DMS114 treated with DMSO at 0.1 percent for 48 hours (cell line): ENCODE measurements around the gene MAN2A1.
A peak's percentile ranks its signal among the peaks of the same experiment; 100 is the strongest.

Source experiments
- DNase-seq: peaks from one replicate; lab custom pipeline; 2025; ENCODE audit not compliant: unreplicated experiment; lab: John Stamatoyannopoulos, UW

The MAN2A1 gene

DNA sequence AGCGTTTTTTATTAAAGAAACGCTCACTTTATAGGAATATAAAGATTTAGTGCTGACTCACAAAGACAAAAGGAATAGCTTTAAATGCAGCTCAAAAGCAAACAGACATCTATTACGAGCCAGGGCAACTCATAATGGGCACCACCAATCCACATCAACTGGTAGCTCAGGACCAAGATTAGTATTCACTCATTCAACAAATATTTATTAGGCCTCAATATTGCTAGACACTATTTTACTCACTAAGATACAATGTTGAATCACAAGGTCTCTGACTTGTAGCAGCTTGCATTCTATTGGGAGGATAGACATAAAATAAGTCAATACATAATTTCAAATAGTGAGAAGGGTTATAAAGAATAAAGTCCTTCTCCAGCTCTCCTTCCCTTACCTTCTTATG is 8.0 kb upstream of the MAN2A1 start:
- DNase-seq, result no peak

GRCh38 chr5:109682383-109682782 is 7.3 kb upstream of the MAN2A1 start:
- DNase-seq, result no peak

- DNase-seq, result no peak
These were observed 3.8 kb upstream of the MAN2A1 start for GRCh38 chr5:109685916-109686315.

- DNase-seq, result peak; percentile 39
These were observed 1.1 kb upstream of the MAN2A1 start for GRCh38 chr5:109688630-109688969.

DNA sequence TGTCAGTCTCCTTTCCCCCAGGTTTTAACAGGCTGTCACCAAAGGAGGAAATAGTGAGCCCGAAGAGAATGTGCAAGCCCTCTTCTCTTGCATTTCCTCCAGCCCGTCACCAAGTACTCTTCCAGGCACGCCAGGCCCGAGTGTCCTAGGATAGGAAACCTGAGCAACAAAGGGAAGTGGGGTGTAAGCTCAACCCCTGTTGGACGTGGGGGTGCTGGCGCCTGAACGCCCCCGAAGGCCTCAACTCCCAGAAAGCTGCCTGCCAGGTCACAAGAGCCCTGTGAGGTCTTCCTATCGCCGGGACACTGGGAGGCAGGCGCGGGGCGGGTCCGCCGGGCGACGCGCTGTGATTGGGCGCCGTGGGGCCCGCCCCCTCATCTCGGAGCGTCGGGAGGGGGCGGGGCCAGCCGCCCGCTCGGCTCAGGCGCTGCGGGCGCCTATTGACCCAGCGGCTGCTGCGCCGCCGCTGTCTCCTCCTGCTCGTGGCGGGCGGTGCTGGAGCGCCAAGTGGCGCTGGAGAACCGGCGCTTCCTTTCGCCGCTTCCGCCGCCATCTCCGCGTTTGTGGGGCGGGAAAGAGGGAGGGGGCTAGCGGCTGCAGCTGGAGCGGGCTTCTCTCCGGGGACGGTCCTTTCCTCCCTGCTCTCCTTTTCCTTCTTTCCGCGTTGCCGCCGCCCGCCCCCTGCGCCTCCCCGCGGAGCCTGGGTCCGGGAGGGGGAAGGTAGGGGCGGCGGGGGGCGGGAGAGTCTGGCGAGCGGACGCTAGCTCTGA is 572 bp upstream of the MAN2A1 start:
- DNase-seq, result peak; percentile 76

GRCh38 chr5:109690242-109690974 is 681 bp downstream of the MAN2A1 start:
- no peak for DNase-seq

DNA sequence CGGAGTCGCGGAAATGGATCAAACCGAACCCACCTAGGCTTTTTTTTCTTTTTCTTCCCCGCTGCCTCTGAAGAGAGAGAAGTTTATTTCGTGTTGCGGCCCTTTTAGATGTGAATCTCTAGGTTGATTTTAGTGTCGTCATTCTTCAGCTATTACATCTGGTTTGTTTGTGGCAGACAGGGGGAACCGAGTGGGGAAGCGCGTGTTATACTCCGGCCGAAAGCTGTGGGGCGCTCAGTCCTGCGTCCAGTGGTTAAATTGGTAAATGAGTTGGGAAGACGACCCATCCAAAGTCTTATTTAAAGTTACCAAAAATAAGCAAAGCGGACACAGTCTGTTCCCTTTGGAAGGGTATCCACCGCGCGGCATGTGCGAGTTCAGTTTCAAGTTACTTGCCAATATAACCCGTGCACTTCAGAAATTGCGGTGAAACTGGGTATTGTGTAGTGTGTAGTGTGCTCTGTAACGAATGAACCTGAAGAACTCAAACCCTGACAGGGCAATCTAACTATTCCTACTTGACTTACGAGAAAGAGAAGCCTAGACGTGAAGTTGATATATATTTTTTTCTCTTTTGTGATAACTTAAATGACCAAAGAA is 1.3 kb downstream of the MAN2A1 start:
- DNase-seq, result peak; percentile 60

DNA sequence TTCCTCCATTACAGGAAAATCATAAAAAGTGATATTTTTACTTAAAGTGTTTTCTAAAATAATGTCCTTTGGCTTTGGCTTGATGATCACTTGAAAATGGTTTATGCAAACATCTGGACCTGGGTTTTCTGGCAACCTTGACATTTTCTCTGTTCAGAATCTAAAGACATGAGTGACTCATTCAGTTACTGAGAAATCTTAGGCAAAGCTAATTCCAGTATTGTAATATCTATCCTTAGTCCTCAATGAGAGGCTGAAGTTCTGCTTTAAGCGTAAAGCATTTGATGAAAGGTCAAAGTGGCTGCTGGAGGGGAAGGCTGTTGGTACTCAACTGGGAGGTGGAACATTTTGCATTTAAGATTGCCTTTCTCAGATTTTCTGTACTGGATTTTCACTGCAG is 2.3 kb downstream of the MAN2A1 start:
- DNase-seq, result no peak

GRCh38 chr5:109692852-109693251 is 3.1 kb downstream of the MAN2A1 start:
- DNase-seq, result no peak

- no peak for DNase-seq
These were observed 4.0 kb downstream of the MAN2A1 start for GRCh38 chr5:109693535-109694400.

GRCh38 chr5:109694451-109694891 is 4.7 kb downstream of the MAN2A1 start:
- DNase-seq, result no peak

GRCh38 chr5:109695005-109695926 is 5.5 kb downstream of the MAN2A1 start:
- no peak for DNase-seq

DNA sequence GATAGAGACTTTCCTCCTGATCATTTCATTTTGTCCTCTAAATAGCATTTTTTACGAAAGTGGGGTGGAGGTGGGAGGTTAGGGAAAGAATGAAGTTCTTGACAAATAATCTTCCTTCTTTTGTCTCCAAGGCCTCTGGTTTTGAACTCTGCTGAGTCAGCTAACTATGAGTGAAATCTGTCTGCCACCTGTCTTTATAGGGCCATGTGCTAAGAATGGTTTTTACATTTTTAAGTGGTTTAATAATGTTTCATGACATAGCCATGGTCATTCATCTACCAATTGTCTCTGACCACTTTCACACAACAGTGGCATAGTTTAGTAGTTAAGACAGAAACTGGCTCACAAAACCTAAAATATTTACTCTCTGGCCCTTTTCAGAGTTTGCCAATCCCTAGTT is 7.6 kb downstream of the MAN2A1 start:
- DNase-seq, result no peak

DNA sequence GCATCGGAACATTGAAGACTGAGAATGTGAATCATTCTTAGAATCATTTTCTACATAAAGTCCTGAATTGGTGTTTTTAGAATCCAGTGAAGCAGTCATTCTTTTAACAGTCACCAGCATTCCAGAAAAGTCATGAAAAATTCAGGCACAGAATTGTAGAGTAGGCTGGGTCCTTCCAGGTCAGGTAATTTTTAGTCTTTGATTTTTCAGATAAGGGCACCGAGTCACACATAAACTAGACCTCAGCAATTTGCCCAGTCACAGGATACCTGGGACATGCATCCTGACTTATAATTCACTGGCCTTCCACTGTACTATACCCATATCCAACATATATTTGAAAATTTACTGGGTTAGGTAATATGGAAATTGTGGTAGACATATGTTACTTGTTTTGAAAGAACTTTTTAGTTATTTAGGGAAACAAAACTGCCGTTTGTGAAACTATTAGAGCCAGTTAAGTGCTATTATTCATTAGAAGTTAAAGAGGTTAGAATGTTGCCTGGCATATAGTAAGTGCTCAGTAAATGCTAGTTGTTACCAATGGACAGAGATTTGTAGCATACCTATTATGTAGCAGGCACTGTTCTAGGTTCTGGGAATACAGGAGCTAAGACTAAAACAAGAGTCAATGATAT is 10.9 kb downstream of the MAN2A1 start:
- no peak for DNase-seq

GRCh38 chr5:109701252-109701651 is 11.5 kb downstream of the MAN2A1 start:
- no peak for DNase-seq

- DNase-seq, result no peak
These were observed 12.1 kb downstream of the MAN2A1 start for GRCh38 chr5:109701792-109702191.

DNA sequence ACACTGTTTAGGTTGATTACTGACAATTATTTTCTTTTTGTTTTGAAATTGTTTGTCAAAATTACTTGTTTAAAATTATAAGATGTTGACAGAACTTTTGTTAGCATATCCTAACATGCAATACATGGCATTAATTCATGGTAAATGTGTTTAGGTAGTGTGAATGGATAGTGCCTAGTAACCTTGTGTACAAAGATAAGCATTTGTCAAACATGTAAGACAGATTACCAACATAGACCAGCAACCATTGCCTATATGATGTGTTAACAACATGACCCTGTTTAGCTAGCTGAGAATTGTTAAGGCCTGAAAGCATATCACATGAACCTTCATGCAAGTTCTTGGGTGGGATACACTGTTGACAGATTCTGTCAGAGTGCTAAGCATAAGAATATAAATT is 13.4 kb downstream of the MAN2A1 start:
- DNase-seq, result no peak

- no peak for DNase-seq
These were observed 14.1 kb downstream of the MAN2A1 start for GRCh38 chr5:109703829-109704228.

GRCh38 chr5:109704282-109704952 is 14.7 kb downstream of the MAN2A1 start:
- no peak for DNase-seq
